Endometrium (tissue), 2 donors: ENCODE measurements around the gene MBOAT2.
"Not testable (repeated sequence)": the region's sequence is repeated elsewhere in the genome, so short reads cannot be mapped to it uniquely, and the experiment has no call there.

Source experiments
- FAIRE-seq: peaks from 2 replicates; lab custom pipeline; 2012; peaks lifted over from hg19 to GRCh38; lab: Jason Lieb, UNC
- donor health status: control.
- donor health status: control.

Gene MBOAT2

GRCh38 chr2:8992643-8993042 is 10.8 kb downstream of the MBOAT2 start:
- no peak for FAIRE-seq

- FAIRE-seq: no peak
These were observed 13.9 kb downstream of the MBOAT2 start for GRCh38 chr2:8989536-8990079.

- FAIRE-seq: no peak
These were observed 16.1 kb downstream of the MBOAT2 start for GRCh38 chr2:8987410-8987809.

- FAIRE-seq: no peak
These were observed 17.0 kb downstream of the MBOAT2 start for GRCh38 chr2:8986327-8986976.

GRCh38 chr2:8985561-8986326 is 17.7 kb downstream of the MBOAT2 start:
- no peak for FAIRE-seq

GRCh38 chr2:8984855-8985254 is 18.6 kb downstream of the MBOAT2 start:
- FAIRE-seq: no peak

- no peak for FAIRE-seq
These were observed 19.3 kb downstream of the MBOAT2 start for GRCh38 chr2:8984157-8984556.

GRCh38 chr2:8983571-8983970 is 19.9 kb downstream of the MBOAT2 start:
- no peak for FAIRE-seq

- FAIRE-seq: no peak
These were observed 21.6 kb downstream of the MBOAT2 start for GRCh38 chr2:8981876-8982275.

GRCh38 chr2:8980096-8980495 is 23.4 kb downstream of the MBOAT2 start:
- no peak for FAIRE-seq

GRCh38 chr2:8977758-8978157 is 25.7 kb downstream of the MBOAT2 start:
- FAIRE-seq: no peak

GRCh38 chr2:8976442-8977259 is 26.8 kb downstream of the MBOAT2 start:
- FAIRE-seq: no peak

- FAIRE-seq: no peak
These were observed 29.5 kb downstream of the MBOAT2 start for GRCh38 chr2:8974016-8974415.

GRCh38 chr2:8973017-8973416 is 30.5 kb downstream of the MBOAT2 start:
- FAIRE-seq: not testable (repeated sequence)

GRCh38 chr2:8972535-8972934 is 30.9 kb downstream of the MBOAT2 start:
- FAIRE-seq: not testable (repeated sequence)

GRCh38 chr2:8969348-8969747 is 34.1 kb downstream of the MBOAT2 start:
- FAIRE-seq: not testable (repeated sequence)

- no peak for FAIRE-seq
These were observed 37.2 kb downstream of the MBOAT2 start for GRCh38 chr2:8966123-8966908.

GRCh38 chr2:8965216-8965969 is 38.1 kb downstream of the MBOAT2 start:
- FAIRE-seq: no peak

GRCh38 chr2:8962890-8963289 is 40.6 kb downstream of the MBOAT2 start:
- FAIRE-seq: no peak

- no peak for FAIRE-seq
These were observed 45.9 kb downstream of the MBOAT2 start for GRCh38 chr2:8957628-8958027.

- FAIRE-seq: no peak
These were observed 46.7 kb downstream of the MBOAT2 start for GRCh38 chr2:8956774-8957173.
